ENCODE measurements around the gene UQCRC2.

UQCRC2 gene

DNA sequence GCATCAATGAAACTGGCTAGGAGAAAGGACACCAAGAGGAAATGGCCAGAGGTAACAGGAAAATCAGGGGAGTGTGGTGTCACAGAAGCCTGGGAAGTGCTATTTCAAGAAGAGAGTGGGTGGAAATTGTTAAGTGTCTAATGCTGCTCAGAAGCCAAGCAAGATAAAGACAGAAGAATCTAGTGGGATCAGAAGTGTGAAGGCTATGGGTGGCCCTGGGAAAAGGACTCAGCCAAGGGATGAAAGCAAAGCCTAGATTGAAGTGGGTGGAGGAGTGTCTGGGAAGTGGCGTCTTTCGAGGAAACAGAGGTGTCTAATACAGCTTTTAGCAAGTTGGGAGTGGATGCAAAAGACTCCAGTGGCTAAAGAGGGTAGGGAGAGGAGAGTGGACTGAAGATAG, 34.3 kb downstream of the UQCRC2 start:
- Histone ChIP-seq H3K4me3 (ENCODE audit: low read depth in 1 of 2, low read length in 2 of 2) (no peak overlapping the region), H3K4me2 (ENCODE audit: insufficient read depth, low read length) (no peak overlapping the region), H4K20me1 (ENCODE audit: insufficient read depth, low read length) (no peaks in the 10 kb centered on the region; the same call in 1 of the 2 replicates), H2AFZ (ENCODE audit: low read depth, low read length) (no peak overlapping the region), H3K27me3 (ENCODE audit: insufficient read depth, low read length, poor library complexity) (no peaks in the 10 kb centered on the region), H3K36me3 (ENCODE audit: insufficient read depth, low read length) (peaks cover 26% of the 10 kb centered on the region), H3K27ac (ENCODE audit: low read length) (no peak overlapping the region), H3K79me2 (ENCODE audit: insufficient read depth, low read length) (no peaks in the 10 kb centered on the region), H3K9me3 (ENCODE audit: insufficient read depth, low read length, severe bottlenecking) (no peaks in the 10 kb centered on the region), H3K4me1 (ENCODE audit: insufficient read depth, low read length) (no peaks in the 10 kb centered on the region), H3K9ac (ENCODE audit: low read depth, low read length) (no peak overlapping the region)
- no peak for ATAC-seq (ENCODE audit: insufficient read depth, low read depth)
- DNase-seq: no peak
- TF ChIP-seq, protein P1, sequence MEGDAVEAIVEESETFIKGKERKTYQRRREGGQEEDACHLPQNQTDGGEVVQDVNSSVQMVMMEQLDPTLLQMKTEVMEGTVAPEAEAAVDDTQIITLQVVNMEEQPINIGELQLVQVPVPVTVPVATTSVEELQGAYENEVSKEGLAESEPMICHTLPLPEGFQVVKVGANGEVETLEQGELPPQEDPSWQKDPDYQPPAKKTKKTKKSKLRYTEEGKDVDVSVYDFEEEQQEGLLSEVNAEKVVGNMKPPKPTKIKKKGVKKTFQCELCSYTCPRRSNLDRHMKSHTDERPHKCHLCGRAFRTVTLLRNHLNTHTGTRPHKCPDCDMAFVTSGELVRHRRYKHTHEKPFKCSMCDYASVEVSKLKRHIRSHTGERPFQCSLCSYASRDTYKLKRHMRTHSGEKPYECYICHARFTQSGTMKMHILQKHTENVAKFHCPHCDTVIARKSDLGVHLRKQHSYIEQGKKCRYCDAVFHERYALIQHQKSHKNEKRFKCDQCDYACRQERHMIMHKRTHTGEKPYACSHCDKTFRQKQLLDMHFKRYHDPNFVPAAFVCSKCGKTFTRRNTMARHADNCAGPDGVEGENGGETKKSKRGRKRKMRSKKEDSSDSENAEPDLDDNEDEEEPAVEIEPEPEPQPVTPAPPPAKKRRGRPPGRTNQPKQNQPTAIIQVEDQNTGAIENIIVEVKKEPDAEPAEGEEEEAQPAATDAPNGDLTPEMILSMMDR (IDR thresholded peaks at IDR 0.05; ENCODE audit: borderline replicate concordance, extremely low read depth, low read length, poor library complexity, severe bottlenecking): no peak
- no peak for TF ChIP-seq EZH2 (IDR thresholded peaks at IDR 0.05; ENCODE audit: borderline replicate concordance, low read depth, low read length, severe bottlenecking)

GRCh38 chr16:21989133-21989532, 36.0 kb downstream of the UQCRC2 start:
- no peak overlapping the region for H3K4me2 ChIP-seq (ENCODE audit: insufficient read depth, low read length)

DNA sequence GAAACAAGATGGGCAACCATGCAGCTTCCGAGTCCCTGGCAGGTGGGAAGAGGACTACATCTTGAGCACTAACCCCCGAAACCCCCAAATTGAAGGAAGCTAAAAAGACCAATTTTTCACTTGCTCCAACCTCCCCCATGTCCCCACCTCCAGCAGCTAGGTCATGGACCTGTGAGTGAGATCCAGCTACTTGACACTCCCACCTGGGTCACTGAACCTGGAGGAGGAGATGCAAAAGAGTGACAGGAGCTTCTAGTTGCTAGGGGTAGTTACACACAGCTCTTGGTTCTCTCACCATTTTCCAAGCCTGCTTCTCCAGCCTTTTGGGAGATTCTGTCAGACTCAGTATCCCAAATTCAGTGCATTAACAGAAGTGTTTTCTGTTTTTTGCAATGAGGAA, 36.6 kb downstream of the UQCRC2 start:
- H2AFZ ChIP-seq (ENCODE audit: low read depth, low read length): no peak overlapping the region
- H3K4me3 ChIP-seq (ENCODE audit: low read depth in 1 of 2, low read length in 2 of 2): no peak overlapping the region
- TF ChIP-seq, protein P1 (IDR thresholded peaks at IDR 0.05; ENCODE audit: borderline replicate concordance, extremely low read depth, low read length, poor library complexity, severe bottlenecking): no peak
- no peak for TF ChIP-seq EZH2 (IDR thresholded peaks at IDR 0.05; ENCODE audit: borderline replicate concordance, low read depth, low read length, severe bottlenecking)
- no peaks in the 10 kb centered on the region for H3K4me1 ChIP-seq (ENCODE audit: insufficient read depth, low read length)
- no peaks in the 10 kb centered on the region for H3K9me3 ChIP-seq (ENCODE audit: insufficient read depth, low read length, severe bottlenecking)
- DNase-seq (no peak), ATAC-seq (ENCODE audit: insufficient read depth, low read depth) (no peak)
- no peak overlapping the region for H3K4me2 ChIP-seq (ENCODE audit: insufficient read depth, low read length)
- no peaks in the 10 kb centered on the region for H3K27me3 ChIP-seq (ENCODE audit: insufficient read depth, low read length, poor library complexity)
- H3K9ac ChIP-seq (ENCODE audit: low read depth, low read length): no peak overlapping the region
- H3K27ac ChIP-seq (ENCODE audit: low read length): no peak overlapping the region
- peaks cover 6% of the 10 kb centered on the region; the same call in 1 of the 2 replicates for H3K36me3 ChIP-seq (ENCODE audit: insufficient read depth, low read length)
- H3K79me2 ChIP-seq (ENCODE audit: insufficient read depth, low read length): no peaks in the 10 kb centered on the region
- H4K20me1 ChIP-seq (ENCODE audit: insufficient read depth, low read length): no peaks in the 10 kb centered on the region; the same call in 1 of the 2 replicates

More at GRCh38 chr16:21989133-21989532, 36.0 kb downstream of the UQCRC2 start:
- H3K27ac ChIP-seq (ENCODE audit: low read length): no peak overlapping the region
- no peaks in the 10 kb centered on the region for H3K4me1 ChIP-seq (ENCODE audit: insufficient read depth, low read length)
- TF ChIP-seq EZH2 (IDR thresholded peaks at IDR 0.05; ENCODE audit: borderline replicate concordance, low read depth, low read length, severe bottlenecking): no peak
- TF ChIP-seq, protein P1 (IDR thresholded peaks at IDR 0.05; ENCODE audit: borderline replicate concordance, extremely low read depth, low read length, poor library complexity, severe bottlenecking): no peak
- no peak for DNase-seq
- H4K20me1 ChIP-seq (ENCODE audit: insufficient read depth, low read length): no peaks in the 10 kb centered on the region; the same call in 1 of the 2 replicates
- H3K9ac ChIP-seq (ENCODE audit: low read depth, low read length): no peak overlapping the region
- H3K79me2 ChIP-seq (ENCODE audit: insufficient read depth, low read length): no peaks in the 10 kb centered on the region
- no peak overlapping the region for H2AFZ ChIP-seq (ENCODE audit: low read depth, low read length)
- ATAC-seq (ENCODE audit: insufficient read depth, low read depth): no peak
- no peaks in the 10 kb centered on the region for H3K27me3 ChIP-seq (ENCODE audit: insufficient read depth, low read length, poor library complexity)
- H3K9me3 ChIP-seq (ENCODE audit: insufficient read depth, low read length, severe bottlenecking): no peaks in the 10 kb centered on the region
- no peak overlapping the region for H3K4me3 ChIP-seq (ENCODE audit: low read depth in 1 of 2, low read length in 2 of 2)
- H3K36me3 ChIP-seq (ENCODE audit: insufficient read depth, low read length): peaks cover 11% of the 10 kb centered on the region
